Erythroblast (primary cell): ENCODE measurements around the gene RHEX.
A peak's percentile ranks its signal among the peaks of the same experiment; 100 is the strongest.

Source experiments
- DNase-seq, 2 experiments: peaks; one replicate each; lab custom pipeline; 2025; lab: John Stamatoyannopoulos, UW
- GATA1 ChIP-seq: IDR thresholded peaks from 2 replicates; pipeline ENCODE4 v1.6.1; 2011; ENCODE audit warnings: low read depth, mild to moderate bottlenecking, control low read depth, low read length, moderate library complexity
- POLR2A ChIP-seq: IDR thresholded peaks from 2 replicates; pipeline ENCODE4 v1.6.1; 2011; ENCODE audit warnings: mild to moderate bottlenecking, low read length

The RHEX gene

DNA sequence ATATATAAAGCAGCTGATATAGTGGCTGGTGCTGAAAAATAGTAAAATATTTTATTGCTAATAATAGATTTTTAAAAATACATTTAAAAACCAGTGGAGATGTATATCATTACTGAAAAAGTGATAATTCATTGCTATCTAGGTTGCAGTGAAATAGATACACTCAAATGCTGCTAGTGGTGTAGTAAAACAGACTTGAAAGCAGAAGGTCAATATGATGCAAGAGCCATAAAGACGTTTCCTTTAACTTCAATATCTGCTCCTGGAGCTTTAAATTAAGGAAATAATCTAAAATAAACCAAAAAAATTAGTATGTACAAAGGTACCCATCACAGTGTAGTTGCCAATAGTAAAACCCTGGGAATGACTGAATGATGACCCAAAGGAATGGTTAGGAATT, 26.2 kb downstream of the RHEX start:
- DNase-seq = no peak

DNA sequence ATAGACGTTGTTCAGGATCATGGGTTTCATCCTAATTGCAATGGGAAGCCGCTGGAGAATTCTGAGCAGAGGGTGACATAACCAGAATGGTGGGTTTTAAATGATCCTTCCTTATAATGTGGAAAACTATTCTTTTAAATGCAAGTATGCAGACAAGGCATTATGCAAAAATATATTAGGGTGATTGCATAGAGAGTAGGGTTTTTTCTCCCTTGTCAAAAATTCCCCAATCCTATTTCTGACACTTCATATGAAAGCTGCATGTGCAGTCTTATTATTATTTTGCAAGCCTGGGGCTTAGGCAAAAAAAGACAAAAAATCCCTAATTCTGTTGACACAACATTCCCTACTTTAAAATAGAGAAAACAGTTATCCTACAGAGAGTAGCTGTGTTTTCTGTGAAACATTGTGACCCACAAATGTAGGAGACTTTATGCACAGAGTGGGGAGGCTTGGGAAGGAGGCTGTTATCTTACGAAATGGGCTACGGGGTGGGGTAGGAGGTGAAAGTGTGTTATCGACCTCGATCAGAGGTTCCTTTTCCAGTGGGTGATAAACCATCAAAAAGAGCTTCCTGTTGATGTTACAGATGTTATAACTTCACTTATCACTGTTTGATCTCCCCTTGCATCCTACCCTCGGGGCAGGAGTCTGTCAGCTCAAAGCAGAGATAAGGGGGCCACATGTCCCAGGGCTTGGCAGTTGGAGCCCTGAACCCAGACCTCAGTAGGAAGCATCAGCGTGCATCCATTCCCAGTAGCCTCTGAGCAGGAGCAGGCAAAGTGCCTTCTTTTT, 27.2 kb downstream of the RHEX start:
- peak; percentile 18 to 62 for DNase-seq
- TF ChIP-seq POLR2A (no peak), GATA1 (no peak)

More for the DNA sequence above, 26.2 kb downstream of the RHEX start:
- no peak for TF ChIP-seq POLR2A
- TF ChIP-seq GATA1 = no peak

DNA sequence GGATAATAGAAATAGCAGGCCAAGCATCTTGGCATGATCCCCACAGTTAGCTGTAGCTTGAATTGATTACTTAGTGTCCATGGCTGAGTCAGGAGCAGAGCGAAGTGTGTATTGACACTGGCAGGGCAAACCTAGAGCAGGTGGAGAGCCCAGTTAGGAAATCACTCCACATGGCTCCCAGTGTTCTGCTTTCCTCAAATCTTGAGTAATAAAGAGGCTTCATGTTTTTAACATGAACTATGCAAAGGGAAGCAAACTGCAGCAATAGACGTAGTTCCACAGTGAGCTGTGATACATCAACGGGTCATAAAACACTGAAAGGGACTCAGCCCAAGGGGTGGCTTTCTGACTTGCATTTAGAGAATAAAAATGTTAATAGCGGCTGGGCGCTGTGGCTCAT, 28.9 kb downstream of the RHEX start:
- DNase-seq = no peak
- TF ChIP-seq POLR2A (no peak), GATA1 (no peak)

DNA sequence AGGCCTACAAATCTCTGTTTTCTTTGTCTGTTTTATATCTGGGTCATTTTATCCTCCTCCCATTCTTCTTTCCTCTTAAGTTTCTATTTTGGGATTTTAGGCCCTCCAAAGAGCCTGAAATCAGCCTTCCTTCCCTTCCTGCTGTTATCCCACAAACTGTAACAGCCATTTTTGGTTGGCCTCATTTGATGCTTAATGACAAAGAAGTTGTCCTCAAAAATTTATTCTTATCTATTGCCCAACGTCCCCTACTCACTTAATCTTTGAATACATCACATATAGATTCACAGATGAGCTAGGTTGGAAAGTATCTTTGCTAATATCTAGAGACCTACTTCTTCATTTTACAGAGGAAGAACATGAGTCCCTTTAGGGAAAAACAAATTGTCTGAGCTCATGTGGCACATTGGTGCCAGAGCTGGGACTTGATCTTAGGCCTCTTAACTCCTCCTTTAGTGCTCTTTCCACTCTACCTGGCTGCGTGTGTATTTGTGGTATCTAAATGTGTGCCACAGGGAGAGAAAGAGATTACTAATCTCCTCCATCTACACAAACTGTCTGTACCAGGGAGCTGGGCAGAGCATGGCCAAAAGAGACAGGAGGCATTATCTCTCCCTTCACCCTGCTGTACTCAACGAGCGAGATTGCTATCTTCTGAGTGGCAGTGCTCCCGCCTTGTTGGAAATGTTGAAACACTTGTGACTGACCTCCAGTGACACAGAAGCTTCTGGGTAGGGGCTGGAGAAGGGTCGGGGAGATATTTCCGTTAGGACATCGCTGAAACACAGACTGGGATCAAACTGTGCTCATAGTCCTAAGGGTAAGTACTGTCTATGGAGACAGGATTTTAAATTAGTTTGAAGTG, 30.1 kb downstream of the RHEX start:
- DNase-seq = peak; percentile 48 to 79
- TF ChIP-seq GATA1 (no peak), POLR2A (peak; percentile 39)

DNA sequence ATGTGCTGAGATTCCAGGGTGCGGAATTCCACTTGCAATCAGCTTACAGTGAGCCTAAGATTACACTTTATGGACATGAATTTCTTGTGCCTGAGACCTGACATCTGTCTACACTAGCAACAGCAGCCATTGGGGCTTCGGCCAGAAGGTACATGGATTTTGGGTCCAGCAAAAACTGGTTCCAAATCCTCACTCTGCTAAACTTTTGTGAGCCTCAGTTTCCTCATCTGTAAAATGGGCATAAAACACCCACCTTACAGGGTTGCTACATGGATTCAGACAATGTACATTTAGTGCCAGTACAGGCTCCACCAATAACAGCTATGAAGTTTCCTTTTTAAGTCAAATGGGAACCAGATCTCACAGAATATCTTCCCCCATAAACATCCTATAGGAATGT, 30.8 kb downstream of the RHEX start:
- TF ChIP-seq GATA1 = no peak
- no peak for TF ChIP-seq POLR2A
- DNase-seq = no peak

DNA sequence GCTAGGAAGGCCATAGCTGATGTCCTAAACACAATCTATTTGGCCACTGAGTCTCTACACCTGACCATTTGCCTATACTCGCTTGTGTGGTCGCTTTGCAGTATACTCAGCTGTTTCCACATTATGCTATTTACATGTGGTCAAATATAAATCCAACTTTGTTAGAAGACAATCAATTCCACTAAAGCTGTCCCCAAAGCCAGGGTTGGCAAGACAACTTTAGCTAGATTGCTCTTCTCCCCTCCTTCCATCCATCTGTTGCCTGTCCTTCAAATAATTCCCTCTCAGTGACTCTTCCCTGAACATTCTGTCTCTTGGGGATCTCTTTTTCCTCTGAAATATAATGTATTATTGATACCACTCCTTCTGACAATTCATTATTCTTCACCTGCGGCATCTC, 34.1 kb downstream of the RHEX start:
- TF ChIP-seq GATA1 (no peak), POLR2A (no peak)
- no peak for DNase-seq

DNA sequence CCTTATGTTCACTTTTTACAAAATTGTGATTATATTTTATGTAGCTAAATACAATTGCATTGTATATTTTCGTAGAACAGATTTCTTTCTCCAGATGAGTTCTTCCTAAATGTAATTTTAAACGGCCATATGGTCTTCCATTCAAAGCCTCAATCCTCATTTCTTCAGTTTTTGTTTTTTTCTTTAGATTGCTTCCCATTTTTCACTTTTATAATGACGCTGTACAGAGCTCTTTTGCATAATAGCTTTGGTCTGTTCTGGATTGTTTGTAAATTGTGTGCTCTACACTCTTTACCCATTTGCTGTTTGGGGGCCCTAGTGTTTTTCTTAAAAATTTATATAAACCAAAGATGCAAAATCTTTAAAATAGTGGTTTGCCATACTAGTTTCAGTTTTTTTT, 36.4 kb downstream of the RHEX start:
- TF ChIP-seq GATA1 (no peak), POLR2A (no peak)
- DNase-seq = no peak

DNA sequence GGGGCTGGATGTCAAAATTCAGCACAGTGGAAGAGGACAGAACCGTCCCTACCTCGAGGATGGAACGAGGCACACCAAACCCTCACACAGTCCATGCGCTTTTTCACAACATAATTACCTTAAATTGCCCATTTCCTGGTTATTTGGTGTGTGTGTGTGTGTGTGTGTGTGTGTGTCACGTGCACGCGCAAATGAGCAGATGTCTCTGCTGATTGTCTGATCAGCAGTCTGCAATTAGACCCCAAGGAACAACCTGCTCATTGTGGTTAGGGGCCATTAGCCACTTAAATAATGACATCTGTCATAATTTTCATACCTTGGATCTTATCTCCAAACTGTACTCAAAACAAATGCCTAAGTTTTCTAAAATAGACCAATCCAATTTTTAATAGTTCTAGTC, 41.1 kb downstream of the RHEX start:
- peak; percentile 45 to 80 for DNase-seq
- TF ChIP-seq POLR2A (no peak), GATA1 (no peak)

DNA sequence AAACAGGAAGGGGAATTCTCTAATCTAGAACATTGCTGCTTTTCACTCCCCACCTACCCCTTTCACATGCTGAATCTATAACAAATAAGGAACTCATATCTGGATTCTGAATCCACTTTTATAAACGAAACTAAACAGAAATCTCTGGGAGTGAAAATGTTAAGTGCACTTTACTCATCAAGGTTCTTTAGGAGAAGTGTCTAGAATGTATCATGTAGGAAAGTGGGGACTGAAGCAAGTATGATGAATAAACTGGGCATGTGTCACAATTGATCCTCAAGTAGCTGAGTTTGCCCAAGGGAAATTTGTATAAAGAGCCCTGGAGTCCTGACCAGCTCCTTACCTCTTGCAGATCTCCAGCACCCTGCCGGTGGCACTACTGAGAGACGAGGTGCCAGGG, 44.4 kb downstream of the RHEX start:
- DNase-seq = no peak
- no peak for TF ChIP-seq GATA1
- TF ChIP-seq POLR2A = no peak

DNA sequence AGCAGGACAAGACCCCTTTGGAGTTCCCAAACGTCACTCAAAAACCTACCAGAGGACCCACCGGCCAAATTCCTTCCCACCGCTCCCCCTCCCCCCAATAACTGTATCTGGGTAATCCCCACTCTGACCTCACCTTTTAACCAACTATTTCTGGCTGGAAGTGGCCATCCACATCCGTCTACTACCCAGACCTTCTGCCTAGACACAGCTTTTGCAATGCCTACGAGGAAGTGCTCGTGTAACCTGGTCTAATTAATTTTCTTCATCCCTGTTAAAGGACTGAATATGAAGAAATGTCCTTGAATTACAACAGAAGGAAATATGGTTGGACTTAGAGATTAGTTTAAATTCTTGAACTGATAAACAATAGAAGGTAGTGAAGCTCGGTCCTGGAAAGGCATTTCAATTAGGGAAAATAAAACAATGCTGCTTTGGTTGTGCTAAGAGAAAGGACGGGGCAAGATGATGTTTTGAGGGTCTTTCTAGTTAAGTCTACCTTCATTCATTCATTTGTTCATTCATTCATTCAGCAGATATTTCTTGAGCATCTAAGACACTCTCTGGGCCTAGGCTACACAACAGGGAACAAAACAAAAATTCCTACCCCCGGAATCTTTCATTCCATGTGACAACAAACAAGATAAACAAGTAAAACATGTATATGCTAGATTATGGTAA, 45.4 kb downstream of the RHEX start:
- no peak for DNase-seq
- TF ChIP-seq GATA1 (no peak), POLR2A (no peak)

DNA sequence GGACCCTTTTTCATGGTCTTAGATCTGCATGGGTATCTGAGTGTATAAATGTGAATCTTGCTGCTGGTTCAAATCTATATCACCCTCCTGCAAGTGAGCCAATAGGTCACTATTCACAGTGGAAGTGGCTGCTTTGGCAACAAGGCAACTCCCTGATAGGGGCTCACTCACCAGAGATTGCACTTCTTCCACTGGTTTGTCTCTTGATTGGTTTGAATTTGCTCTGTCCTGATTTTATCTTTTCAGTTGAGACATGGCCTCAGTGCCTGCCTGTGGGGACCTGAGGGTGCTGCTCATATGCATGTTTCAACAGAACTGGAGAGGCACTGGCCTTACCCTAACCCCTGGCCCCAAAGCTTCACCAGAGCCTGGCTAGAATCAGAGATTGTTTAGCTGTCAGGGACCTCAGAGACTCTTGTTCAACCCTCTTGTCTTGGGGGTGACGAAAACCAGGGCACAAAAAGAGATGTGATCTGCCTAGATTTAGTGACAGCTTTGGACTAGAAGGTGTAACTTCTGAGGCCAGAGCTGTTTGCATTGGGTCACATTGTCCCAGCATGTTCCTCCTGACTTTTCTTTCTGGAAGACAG, 47.3 kb downstream of the RHEX start:
- DNase-seq = peak in 1 of 2 experiments; percentile 53
- TF ChIP-seq POLR2A = no peak
- TF ChIP-seq GATA1 = no peak

DNA sequence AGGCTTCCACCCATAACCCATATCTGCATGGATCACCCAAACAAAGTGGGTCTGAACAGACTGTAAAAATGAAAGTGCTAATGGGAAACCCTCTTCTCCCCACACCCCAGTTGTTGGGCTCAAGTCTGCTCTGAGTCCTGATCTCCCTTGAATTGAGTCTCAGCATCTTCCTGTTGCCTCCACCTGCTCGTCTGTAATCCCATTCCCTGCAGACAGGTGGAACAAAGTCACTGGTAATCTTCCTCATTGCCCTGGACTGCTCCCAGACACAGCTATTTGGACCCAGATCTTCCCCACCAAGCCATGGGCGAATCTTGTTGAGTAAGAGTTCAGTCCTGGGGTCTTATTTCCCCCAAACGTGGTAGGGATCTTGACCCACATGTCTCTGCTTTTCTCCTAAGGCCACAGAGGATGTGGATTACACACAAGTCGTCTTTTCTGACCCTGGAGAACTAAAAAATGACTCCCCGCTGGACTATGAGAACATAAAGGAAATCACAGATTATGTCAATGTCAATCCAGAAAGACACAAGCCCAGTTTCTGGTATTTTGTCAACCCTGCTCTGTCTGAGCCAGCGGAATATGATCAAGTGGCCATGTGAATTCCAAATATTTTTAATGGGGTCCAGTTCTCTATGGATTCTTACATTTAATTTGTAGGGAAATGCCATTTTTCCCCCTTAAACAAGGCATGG, 48.5 kb downstream of the RHEX start:
- DNase-seq = no peak
- TF ChIP-seq GATA1 (no peak), POLR2A (no peak)
